Breast epithelium (tissue), 3 donors: ENCODE measurements around the gene JUND.

ENCODE experiments used
- POLR2AphosphoS5 ChIP-seq, 3 donors: sonication (generic); formaldehyde crosslinking; IDR thresholded peaks; one replicate each; pipeline ENCODE4 v1.6.1; 2017; ENCODE audit warnings: antibody characterized with exemption in 3 of 3
- TF ChIP-seq, protein P1 (sequence below), 3 donors: fragments of 450-650 bp; IDR thresholded peaks; one replicate each; pipeline ENCODE4 v1.5.1; 2016 to 2017; ENCODE audit warnings: antibody characterized with exemption in 3 of 3, mild to moderate bottlenecking in 3 of 3, moderate library complexity in 3 of 3

DNA sequence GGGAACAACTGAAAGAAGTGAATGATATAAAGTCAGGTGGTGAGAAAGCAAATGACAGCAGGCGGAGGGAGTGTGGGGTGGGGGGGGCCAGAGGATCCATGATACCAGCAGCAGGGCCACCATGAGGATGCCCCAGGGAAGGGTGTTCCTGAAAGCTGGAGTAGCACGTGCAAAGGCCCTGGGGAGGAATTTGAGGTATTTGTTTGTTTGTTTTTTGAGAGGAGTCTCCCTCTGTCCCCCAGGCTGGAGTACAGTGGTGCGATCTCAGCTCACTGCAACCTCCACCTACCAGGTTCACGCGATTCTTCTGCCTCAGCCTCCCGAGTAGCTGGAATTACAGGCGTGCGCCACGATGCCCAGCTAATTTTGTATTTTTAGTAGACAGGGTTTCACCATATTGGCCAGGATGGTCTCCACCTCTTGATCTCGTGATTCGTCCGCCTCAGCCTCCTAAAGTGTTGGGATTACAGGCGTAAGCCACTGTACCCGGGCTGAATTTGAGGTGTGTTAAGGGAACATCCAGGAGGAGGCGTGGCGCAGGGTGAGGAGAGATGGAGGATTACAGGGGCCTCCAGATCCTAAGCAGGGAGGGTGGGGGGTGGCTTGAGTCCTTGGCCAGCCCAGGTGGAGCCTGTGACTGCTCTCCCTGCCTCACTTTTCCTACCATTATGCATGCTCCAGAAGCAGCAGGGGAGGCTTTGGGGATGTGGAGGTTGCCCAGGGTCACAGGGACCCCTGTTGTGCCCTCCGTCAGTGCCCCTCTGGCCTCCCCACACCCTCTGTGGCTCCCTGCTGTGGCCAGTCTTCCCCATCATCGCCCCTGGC is 12.4 kb upstream of the JUND start:
- TF ChIP-seq, protein P1, sequence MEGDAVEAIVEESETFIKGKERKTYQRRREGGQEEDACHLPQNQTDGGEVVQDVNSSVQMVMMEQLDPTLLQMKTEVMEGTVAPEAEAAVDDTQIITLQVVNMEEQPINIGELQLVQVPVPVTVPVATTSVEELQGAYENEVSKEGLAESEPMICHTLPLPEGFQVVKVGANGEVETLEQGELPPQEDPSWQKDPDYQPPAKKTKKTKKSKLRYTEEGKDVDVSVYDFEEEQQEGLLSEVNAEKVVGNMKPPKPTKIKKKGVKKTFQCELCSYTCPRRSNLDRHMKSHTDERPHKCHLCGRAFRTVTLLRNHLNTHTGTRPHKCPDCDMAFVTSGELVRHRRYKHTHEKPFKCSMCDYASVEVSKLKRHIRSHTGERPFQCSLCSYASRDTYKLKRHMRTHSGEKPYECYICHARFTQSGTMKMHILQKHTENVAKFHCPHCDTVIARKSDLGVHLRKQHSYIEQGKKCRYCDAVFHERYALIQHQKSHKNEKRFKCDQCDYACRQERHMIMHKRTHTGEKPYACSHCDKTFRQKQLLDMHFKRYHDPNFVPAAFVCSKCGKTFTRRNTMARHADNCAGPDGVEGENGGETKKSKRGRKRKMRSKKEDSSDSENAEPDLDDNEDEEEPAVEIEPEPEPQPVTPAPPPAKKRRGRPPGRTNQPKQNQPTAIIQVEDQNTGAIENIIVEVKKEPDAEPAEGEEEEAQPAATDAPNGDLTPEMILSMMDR (IDR thresholded peaks at IDR 0.05): no peak
- TF ChIP-seq POLR2AphosphoS5 (IDR thresholded peaks at IDR 0.05): no peak
